ENCODE measurements around the gene ETFRF1. TPM values are rescaled to one million over a fixed set of nuclear protein-coding genes. Genes with fewer than 3 reads are reported as not detected.

Gene ETFRF1
- total RNA-seq, 4 donors from 2014 or later: 45.9 to 105 (median 74.6) TPM

DNA sequence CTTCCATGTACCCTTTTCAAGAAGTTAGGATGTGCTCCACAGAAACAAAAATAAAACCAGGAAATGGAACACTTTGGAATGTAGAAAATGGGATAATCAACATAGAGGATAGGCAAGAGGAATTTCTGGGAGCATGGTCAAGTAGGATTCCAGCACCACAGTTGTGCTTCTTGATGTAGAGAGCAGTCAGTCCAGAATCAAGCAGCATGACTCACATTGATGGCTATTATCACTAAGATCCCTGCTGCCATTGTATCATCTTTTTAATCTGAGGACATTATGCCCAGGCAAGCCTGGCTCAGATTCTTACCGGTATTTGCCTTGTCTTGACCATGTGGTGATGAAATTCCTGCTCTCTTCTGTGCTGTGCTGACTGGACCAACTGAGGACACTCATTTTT lies 5.7 kb downstream of the ETFRF1 start:
- in situ Hi-C loops (cut with MboI; ENCODE audit: low sequenced_read_pairs in 4 of 4) (loop anchor here in 1 of 4 donors (5.0 kb wide), 1 partner anchor 47 kb away; no protein-coding TSS in a partner anchor), intact Hi-C loops (cut with DNase I; ENCODE audit: low total_unique reads) (no loop called here)
- TF ChIP-seq CTCF (IDR thresholded peaks at IDR 0.05 in 4 of 5, conservative IDR thresholded peaks at IDR 0.05 in 1 of 5): no peak
- no peak for TF ChIP-seq POLR2A (IDR thresholded peaks at IDR 0.05)
- Histone ChIP-seq H3K4me1 (peaks cover 16 to 23% of the 10 kb centered on the region in 2 donors), H3K36me3 (peaks cover 0 to 14% of the 10 kb centered on the region in 2 donors), H3K9me3 (no peaks in the 10 kb centered on the region), H3K27me3 (no peaks in the 10 kb centered on the region), H3K4me3 (no peak overlapping the region), H3K27ac (no peak overlapping the region)
- ATAC-seq (no peak), DNase-seq (no peak)

GRCh38 chr12:25202137-25202536 lies 7.1 kb downstream of the ETFRF1 start:
- Histone ChIP-seq H3K9me3 (no peaks in the 10 kb centered on the region), H3K4me1 (peaks cover 5 to 12% of the 10 kb centered on the region in 2 donors), H3K36me3 (peaks cover 0 to 15% of the 10 kb centered on the region in 2 donors), H3K27me3 (no peaks in the 10 kb centered on the region), H3K27ac (no peak overlapping the region), H3K4me3 (no peak overlapping the region)
- in situ Hi-C loops (cut with MboI; ENCODE audit: low sequenced_read_pairs in 4 of 4): loop anchor here in 1 of 4 donors (5.0 kb wide), 1 partner anchor 45 kb away; no protein-coding TSS in a partner anchor
- TF ChIP-seq CTCF (IDR thresholded peaks at IDR 0.05 in 4 of 5, conservative IDR thresholded peaks at IDR 0.05 in 1 of 5): no peak
- TF ChIP-seq POLR2A (IDR thresholded peaks at IDR 0.05): no peak
- DNase-seq (no peak), ATAC-seq (no peak)
- intact Hi-C loops (cut with DNase I; ENCODE audit: low total_unique reads): no loop called here

GRCh38 chr12:25207411-25207810 lies 12.4 kb downstream of the ETFRF1 start:
- H3K36me3 ChIP-seq: peaks cover 0 to 30% of the 10 kb centered on the region in 2 donors
- H3K4me3 ChIP-seq: no peak overlapping the region
- intact Hi-C loops (cut with DNase I; ENCODE audit: low total_unique reads): no loop called here
- ATAC-seq (no peak), DNase-seq (no peak)
- TF ChIP-seq POLR2A (IDR thresholded peaks at IDR 0.05) (no peak), CTCF (IDR thresholded peaks at IDR 0.05 in 4 of 5, conservative IDR thresholded peaks at IDR 0.05 in 1 of 5) (no peak)
- no peak overlapping the region for H3K27ac ChIP-seq
- in situ Hi-C loops (cut with MboI; ENCODE audit: low sequenced_read_pairs in 4 of 4): no loop called here
- H3K4me1 ChIP-seq: no peaks in the 10 kb centered on the region
- no peaks in the 10 kb centered on the region for H3K27me3 ChIP-seq
- H3K9me3 ChIP-seq: no peaks in the 10 kb centered on the region

DNA sequence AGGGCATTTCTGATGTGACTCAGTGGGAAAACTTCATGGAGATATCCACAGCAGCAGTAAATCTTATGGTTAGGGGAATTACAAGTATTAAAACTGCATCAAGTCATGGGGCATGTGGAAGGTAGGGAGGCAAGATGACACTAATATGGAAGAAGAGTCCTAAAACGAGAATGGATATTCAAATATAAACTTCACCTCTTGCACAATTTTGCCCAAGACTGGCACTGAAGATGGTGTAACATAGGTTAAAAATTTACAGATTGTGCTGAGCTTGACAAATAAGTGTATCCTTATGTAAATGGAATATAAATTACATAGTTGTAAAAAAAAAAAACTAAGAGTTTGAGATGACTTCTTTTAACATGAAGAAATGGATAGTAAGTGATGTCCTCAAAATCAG lies 12.8 kb downstream of the ETFRF1 start:
- Histone ChIP-seq H3K4me1 (no peaks in the 10 kb centered on the region), H3K9me3 (no peaks in the 10 kb centered on the region), H3K36me3 (peaks cover 0 to 30% of the 10 kb centered on the region in 2 donors), H3K4me3 (no peak overlapping the region), H3K27ac (no peak overlapping the region), H3K27me3 (no peaks in the 10 kb centered on the region)
- intact Hi-C loops (cut with DNase I; ENCODE audit: low total_unique reads): no loop called here
- in situ Hi-C loops (cut with MboI; ENCODE audit: low sequenced_read_pairs in 4 of 4): no loop called here
- DNase-seq: no peak
- no peak for TF ChIP-seq POLR2A (IDR thresholded peaks at IDR 0.05)
- no peak for TF ChIP-seq CTCF (IDR thresholded peaks at IDR 0.05 in 4 of 5, conservative IDR thresholded peaks at IDR 0.05 in 1 of 5)
- no peak for ATAC-seq

DNA sequence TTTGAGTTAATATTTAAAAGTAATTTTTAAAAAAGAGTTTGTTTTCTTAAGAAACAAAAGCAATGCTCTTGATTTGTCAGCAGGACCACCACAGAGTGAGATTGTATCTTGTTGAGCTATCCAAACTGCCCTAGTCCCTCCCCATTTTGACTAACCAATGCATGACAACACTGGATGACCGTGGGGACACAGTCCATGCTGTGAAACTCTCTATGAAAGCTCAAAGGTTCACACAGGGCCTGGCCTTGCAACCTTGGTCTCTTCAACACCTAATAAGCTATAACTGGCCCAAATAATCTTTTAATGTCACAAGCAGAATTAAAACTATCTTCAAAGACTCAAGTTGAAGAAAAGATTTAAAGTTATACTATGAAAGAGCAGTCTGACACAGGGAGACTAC lies 13.5 kb downstream of the ETFRF1 start:
- Histone ChIP-seq H3K27ac (no peak overlapping the region), H3K4me3 (no peak overlapping the region), H3K9me3 (no peaks in the 10 kb centered on the region), H3K4me1 (no peaks in the 10 kb centered on the region), H3K27me3 (no peaks in the 10 kb centered on the region), H3K36me3 (peaks cover 0 to 30% of the 10 kb centered on the region in 2 donors)
- ATAC-seq (no peak), DNase-seq (no peak)
- TF ChIP-seq POLR2A (IDR thresholded peaks at IDR 0.05): no peak
- no peak for TF ChIP-seq CTCF (IDR thresholded peaks at IDR 0.05 in 4 of 5, conservative IDR thresholded peaks at IDR 0.05 in 1 of 5)
- intact Hi-C loops (cut with DNase I; ENCODE audit: low total_unique reads): no loop called here
- in situ Hi-C loops (cut with MboI; ENCODE audit: low sequenced_read_pairs in 4 of 4): no loop called here

Data from gastrocnemius medialis (tissue), 4 donors.